Activated CD8-positive, alpha-beta T cell treated with anti-CD3 and anti-CD28 coated beads for 36 hours (primary cell): ENCODE results near the gene IGSF23. TPM values are rescaled to one million over a fixed set of nuclear protein-coding genes. Genes with fewer than 3 reads are reported as not detected.
"Not testable (repeated sequence)": the region's sequence is repeated elsewhere in the genome, so short reads cannot be mapped to it uniquely, and the experiment has no call there.

ENCODE experiments used
- ATAC-seq: fragments of 200-7000 bp; cut with Tn5 transposase; one replicate; pipeline ENCODE4 v1.10.0; 2021; ENCODE audit warnings: mild to moderate bottlenecking, moderate library complexity
- CTCF ChIA-PET: fragments of 350-600 bp; sonication (Branson Sonifier 250); formaldehyde crosslinking; loops from one replicate; lab custom pipeline; 2021; ENCODE audit warnings: antibody characterized with exemption; lab: Charles Lee
- POLR2A ChIA-PET: fragments of 350-600 bp; sonication (Branson Sonifier 250); formaldehyde crosslinking; loops from one replicate; lab custom pipeline; 2021; ENCODE audit warnings: antibody characterized with exemption; lab: Charles Lee
- DNase-seq: peaks from one replicate; pipeline ENCODE4 v3.0.0-alpha.2; 2020
- H3K27ac Mint-ChIP-seq: one replicate; pipeline ENCODE4 v1.8.0; 2021; ENCODE audit warnings: mild to moderate bottlenecking, mixed read lengths
- H3K27me3 Mint-ChIP-seq: one replicate; pipeline ENCODE4 v1.8.0; 2021; ENCODE audit warnings: mixed read lengths
- H3K36me3 Mint-ChIP-seq: one replicate; pipeline ENCODE4 v1.8.0; 2021; ENCODE audit warnings: low read depth, mixed read lengths
- H3K4me1 Mint-ChIP-seq: one replicate; pipeline ENCODE4 v1.8.0; 2021; ENCODE audit warnings: low read depth, mixed read lengths
- H3K4me3 Mint-ChIP-seq: one replicate; pipeline ENCODE4 v1.8.0; 2021; ENCODE audit warnings: mild to moderate bottlenecking, moderate library complexity, mixed read lengths
- H3K9me3 Mint-ChIP-seq: one replicate; pipeline ENCODE4 v1.8.0; 2021; ENCODE audit warnings: mixed read lengths
- CTCF ChIP-seq: fragments of 200-600 bp; IDR thresholded peaks from one replicate; pipeline ENCODE4 v1.8.0; 2022; ENCODE audit warnings: antibody characterized with exemption, mild to moderate bottlenecking
- intact Hi-C: fragments of 100-400 bp; cut with micrococcal nuclease; formaldehyde crosslinking; loops from one replicate; pipeline ENCODE4 v1.10.0; 2022
- total RNA-seq, 2 experiments: library from RNA; stranded (reverse); gene quantifications; one replicate each; pipeline ENCODE4 v1.2.3, GENCODE V29; 2021

Gene IGSF23
- total RNA-seq, 2 experiments from 2014 or later, result not detected

- Mint-ChIP-seq H3K27ac (no peak overlapping the region), H3K4me1 (no peaks in the 10 kb centered on the region), H3K4me3 (no peak overlapping the region), H3K9me3 (no peaks in the 10 kb centered on the region), H3K36me3 (no peaks in the 10 kb centered on the region), H3K27me3 (peaks cover 6% of the 10 kb centered on the region)
- CTCF ChIA-PET, result no interaction called here
- intact Hi-C loops, result no loop called here
- POLR2A ChIA-PET, result no interaction called here
- no peak for TF ChIP-seq CTCF
- ATAC-seq, result no peak
- no peak for DNase-seq
These were observed 12.8 kb downstream of the IGSF23 start for GRCh38 chr19:44626048-44626624.

GRCh38 chr19:44627631-44628030 is 14.3 kb downstream of the IGSF23 start:
- ChIA-PET CTCF (interaction anchor here (0.7 kb wide), 1 partner anchor 57 kb away, joined by 3 read pairs; no protein-coding TSS in a partner anchor), POLR2A (no interaction called here)
- no peak for TF ChIP-seq CTCF
- H3K36me3 Mint-ChIP-seq, result no peaks in the 10 kb centered on the region
- DNase-seq, result no peak
- peaks cover 6% of the 10 kb centered on the region for H3K27me3 Mint-ChIP-seq
- H3K4me3 Mint-ChIP-seq, result no peak overlapping the region
- H3K9me3 Mint-ChIP-seq, result no peaks in the 10 kb centered on the region
- intact Hi-C loops, result no loop called here
- no peaks in the 10 kb centered on the region for H3K4me1 Mint-ChIP-seq
- no peak for ATAC-seq
- H3K27ac Mint-ChIP-seq, result no peak overlapping the region

GRCh38 chr19:44628793-44629192 is 15.4 kb downstream of the IGSF23 start:
- Mint-ChIP-seq H3K36me3 (no peaks in the 10 kb centered on the region), H3K4me3 (no peak overlapping the region), H3K27me3 (peaks cover 10% of the 10 kb centered on the region), H3K4me1 (no peaks in the 10 kb centered on the region), H3K27ac (no peak overlapping the region), H3K9me3 (no peaks in the 10 kb centered on the region)
- DNase-seq (no peak), ATAC-seq (no peak)
- POLR2A ChIA-PET, result no interaction called here
- intact Hi-C loops, result no loop called here
- CTCF ChIA-PET, result no interaction called here
- TF ChIP-seq CTCF, result no peak

GRCh38 chr19:44631611-44632010 is 18.2 kb downstream of the IGSF23 start:
- POLR2A ChIA-PET, H3K4me1 Mint-ChIP-seq, H3K36me3 Mint-ChIP-seq, ATAC-seq, H3K9me3 Mint-ChIP-seq, intact Hi-C loops, H3K4me3 Mint-ChIP-seq, CTCF ChIA-PET, DNase-seq, H3K27ac Mint-ChIP-seq: not testable (repeated sequence)
- peaks cover 12% of the 10 kb centered on the region for H3K27me3 Mint-ChIP-seq

- intact Hi-C loops, result not testable (repeated sequence)
These were observed 20.7 kb downstream of the IGSF23 start for GRCh38 chr19:44634058-44634457.

GRCh38 chr19:44634785-44635184 is 21.4 kb downstream of the IGSF23 start:
- H3K9me3 Mint-ChIP-seq, result no peaks in the 10 kb centered on the region
- no peak for TF ChIP-seq CTCF
- DNase-seq (no peak), ATAC-seq (no peak)
- peaks cover 9% of the 10 kb centered on the region for H3K27me3 Mint-ChIP-seq
- CTCF ChIA-PET, result interaction anchor here (1.4 kb wide), 1 partner anchor 64 kb away, joined by 4 read pairs; no protein-coding TSS in a partner anchor
- POLR2A ChIA-PET, result no interaction called here
- H3K4me1 Mint-ChIP-seq, result no peaks in the 10 kb centered on the region
- no peak overlapping the region for H3K4me3 Mint-ChIP-seq
- no peak overlapping the region for H3K27ac Mint-ChIP-seq
- H3K36me3 Mint-ChIP-seq, result no peaks in the 10 kb centered on the region
- intact Hi-C loops, result no loop called here

More at GRCh38 chr19:44634058-44634457, 20.7 kb downstream of the IGSF23 start:
- ChIA-PET POLR2A (interaction anchor here (0.6 kb wide), 1 partner anchor 43 kb away, joined by 3 read pairs; no protein-coding TSS in a partner anchor), CTCF (interaction anchor here (1.0 to 1.6 kb wide), 3 partner anchors 10 to 63 kb away, joined by 4 to 5 read pairs (median 4); no protein-coding TSS in a partner anchor)
- H3K9me3 Mint-ChIP-seq, H3K4me3 Mint-ChIP-seq, H3K27me3 Mint-ChIP-seq, H3K4me1 Mint-ChIP-seq, H3K36me3 Mint-ChIP-seq, DNase-seq, H3K27ac Mint-ChIP-seq, ATAC-seq: not testable (repeated sequence)
